Calu3 (cell line): Measurements from ENCODE around the gene PCIF1. TPM values are rescaled to one million over a fixed set of nuclear protein-coding genes. Genes with fewer than 3 reads are reported as not detected.

Source experiments
- BruUV-seq: library from RNA; stranded (reverse); fragments of 400-500 nt; replicated peaks from 2 replicates; lab custom pipeline; 2021; lab: Mats Ljungman, UMichigan
- CTCF ChIA-PET: fragments of 300-600 bp; sonication (Branson Sonifier 250); formaldehyde crosslinking; loops from one replicate; lab custom pipeline; 2022; ENCODE audit warnings: antibody characterized with exemption; lab: Charles Lee
- DNase-seq: peaks from one replicate; pipeline ENCODE4 v3.0.0; 2022
- H3K27ac Mint-ChIP-seq: one replicate; pipeline ENCODE4 v1.8.0; 2022; ENCODE audit warnings: mixed read lengths; ENCODE audit not compliant: unreplicated experiment
- H3K27me3 Mint-ChIP-seq: one replicate; pipeline ENCODE4 v1.8.0; 2022; ENCODE audit warnings: mixed read lengths; ENCODE audit not compliant: unreplicated experiment
- H3K36me3 Mint-ChIP-seq: one replicate; pipeline ENCODE4 v1.8.0; 2022; ENCODE audit warnings: mild to moderate bottlenecking, moderate library complexity, mixed read lengths; ENCODE audit not compliant: insufficient read depth, unreplicated experiment
- H3K4me1 Mint-ChIP-seq: one replicate; pipeline ENCODE4 v1.8.0; 2022; ENCODE audit warnings: mild to moderate bottlenecking, low read depth, mixed read lengths; ENCODE audit not compliant: unreplicated experiment
- H3K4me3 Mint-ChIP-seq: one replicate; pipeline ENCODE4 v1.8.0; 2022; ENCODE audit warnings: mild to moderate bottlenecking, low read depth, moderate library complexity, mixed read lengths; ENCODE audit not compliant: unreplicated experiment
- H3K9me3 Mint-ChIP-seq: one replicate; pipeline ENCODE4 v1.8.0; 2022; ENCODE audit warnings: low read depth, mixed read lengths; ENCODE audit not compliant: unreplicated experiment
- CTCF ChIP-seq: fragments of 200-600 bp; IDR thresholded peaks from one replicate; pipeline ENCODE4 v1.8.0; 2022; ENCODE audit warnings: antibody characterized with exemption; ENCODE audit not compliant: unreplicated experiment
- intact Hi-C: fragments of 100-400 bp; cut with micrococcal nuclease; formaldehyde crosslinking; loops from one replicate; pipeline ENCODE4 v1.10.0; 2022; ENCODE audit not compliant: unreplicated experiment
- total RNA-seq: library from RNA; stranded (reverse); gene quantifications from 2 replicates; pipeline ENCODE4 v1.2.3, GENCODE V29; 2022

The PCIF1 gene
- total RNA-seq, 1 experiment from 2014 or later, result 39.8 TPM

GRCh38 chr20:45947110-45947866 is 12.8 kb downstream of the PCIF1 start:
- H3K4me1 Mint-ChIP-seq, result no peaks in the 10 kb centered on the region
- no peaks in the 10 kb centered on the region for H3K9me3 Mint-ChIP-seq
- intact Hi-C loops, result no loop called here
- no TSS peak for BruUV-seq
- no peak for TF ChIP-seq CTCF
- peaks cover 95% of the 10 kb centered on the region for H3K36me3 Mint-ChIP-seq
- H3K27me3 Mint-ChIP-seq, result no peaks in the 10 kb centered on the region
- no peak overlapping the region for H3K27ac Mint-ChIP-seq
- CTCF ChIA-PET, result interaction anchor here (1.1 kb wide), 1 partner anchor 14 kb away, joined by 3 read pairs; no protein-coding TSS in a partner anchor
- H3K4me3 Mint-ChIP-seq, result no peak overlapping the region
- no peak for DNase-seq

GRCh38 chr20:45948261-45948733 is 13.8 kb downstream of the PCIF1 start:
- no peak for TF ChIP-seq CTCF
- no TSS peak for BruUV-seq
- Mint-ChIP-seq H3K27me3 (no peaks in the 10 kb centered on the region), H3K4me3 (no peak overlapping the region), H3K9me3 (no peaks in the 10 kb centered on the region), H3K27ac (no peak overlapping the region), H3K36me3 (peaks cover 87% of the 10 kb centered on the region), H3K4me1 (no peaks in the 10 kb centered on the region)
- DNase-seq, result no peak
- intact Hi-C loops, result no loop called here
- CTCF ChIA-PET, result interaction anchor here (0.9 to 1.5 kb wide), 2 partner anchors 17 to 21 kb away, joined by 3 to 6 read pairs; no protein-coding TSS in a partner anchor

GRCh38 chr20:45948742-45949541 is 14.5 kb downstream of the PCIF1 start:
- intact Hi-C loops, result no loop called here
- TF ChIP-seq CTCF, result no peak
- H3K27me3 Mint-ChIP-seq, result no peaks in the 10 kb centered on the region
- H3K36me3 Mint-ChIP-seq, result peaks cover 84% of the 10 kb centered on the region
- H3K4me3 Mint-ChIP-seq, result no peak overlapping the region
- BruUV-seq, result TSS peak; percentile 18
- CTCF ChIA-PET, result interaction anchor here (0.9 to 1.5 kb wide), 2 partner anchors 16 to 21 kb away, joined by 3 to 6 read pairs; no protein-coding TSS in a partner anchor
- H3K4me1 Mint-ChIP-seq, result no peaks in the 10 kb centered on the region
- DNase-seq, result no peak
- H3K27ac Mint-ChIP-seq, result peak overlapping the region; percentile 56
- no peaks in the 10 kb centered on the region for H3K9me3 Mint-ChIP-seq

- H3K27me3 Mint-ChIP-seq, result no peaks in the 10 kb centered on the region
- H3K36me3 Mint-ChIP-seq, result peaks cover 79% of the 10 kb centered on the region
- H3K9me3 Mint-ChIP-seq, result no peaks in the 10 kb centered on the region
- no TSS peak for BruUV-seq
- peak overlapping the region; percentile 8 for H3K27ac Mint-ChIP-seq
- intact Hi-C loops, result no loop called here
- no peaks in the 10 kb centered on the region for H3K4me1 Mint-ChIP-seq
- CTCF ChIA-PET, result interaction anchor here (1.5 kb wide), 1 partner anchor 20 kb away, joined by 6 read pairs; no protein-coding TSS in a partner anchor
- no peak for TF ChIP-seq CTCF
- DNase-seq, result no peak
- no peak overlapping the region for H3K4me3 Mint-ChIP-seq
Observed at GRCh38 chr20:45949542-45950329, 15.3 kb downstream of the PCIF1 start.
